ENCODE results near the gene AMN1.

DNA sequence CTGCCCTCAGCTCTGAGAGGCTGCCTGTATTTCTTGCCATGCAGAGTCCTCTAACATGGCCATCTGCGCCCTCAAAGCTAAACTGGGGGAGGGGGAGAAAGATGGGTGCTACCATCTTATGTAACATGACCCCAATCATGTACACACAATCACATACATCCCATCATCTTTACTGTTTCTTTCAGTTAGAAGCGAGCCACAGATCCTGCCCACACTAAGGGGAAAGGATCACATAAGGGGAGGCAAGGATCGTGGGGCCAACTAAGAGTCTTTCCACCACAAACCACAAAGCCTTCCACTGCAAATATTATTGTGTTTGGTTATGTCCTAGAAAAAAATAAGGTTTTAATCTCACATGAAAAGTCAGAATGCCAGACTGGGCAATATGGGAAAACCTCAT lies 11.8 kb upstream of the AMN1 start:
- TF ChIP-seq RARB (CRISPR knock-in tag; IDR thresholded peaks at IDR 0.05) (no peak), ARNTL (CRISPR knock-in tag; IDR thresholded peaks at IDR 0.05; ENCODE audit: borderline replicate concordance, low read depth) (no peak), ZFP30 (CRISPR knock-in tag; IDR thresholded peaks at IDR 0.05) (no peak)
